Activated gamma-delta T cell treated with anti-CD3 and anti-CD28 coated beads, Interleukin-2, amount 50 U/mL, for 16 hours (primary cell): ENCODE results near the gene DLGAP1.
"Not testable (repeated sequence)": the region's sequence is repeated elsewhere in the genome, so short reads cannot be mapped to it uniquely, and the experiment has no call there.

Source experiments
- DNase-seq: peaks from one replicate; pipeline ENCODE4 v3.0.0-alpha.2; 2020; ENCODE audit warnings: low read depth

Gene DLGAP1

GRCh38 chr18:3624935-3625741 lies 830.0 kb downstream of the DLGAP1 start:
- peak; percentile 38 for DNase-seq

GRCh38 chr18:3624546-3624934 lies 830.6 kb downstream of the DLGAP1 start:
- no peak for DNase-seq

DNA sequence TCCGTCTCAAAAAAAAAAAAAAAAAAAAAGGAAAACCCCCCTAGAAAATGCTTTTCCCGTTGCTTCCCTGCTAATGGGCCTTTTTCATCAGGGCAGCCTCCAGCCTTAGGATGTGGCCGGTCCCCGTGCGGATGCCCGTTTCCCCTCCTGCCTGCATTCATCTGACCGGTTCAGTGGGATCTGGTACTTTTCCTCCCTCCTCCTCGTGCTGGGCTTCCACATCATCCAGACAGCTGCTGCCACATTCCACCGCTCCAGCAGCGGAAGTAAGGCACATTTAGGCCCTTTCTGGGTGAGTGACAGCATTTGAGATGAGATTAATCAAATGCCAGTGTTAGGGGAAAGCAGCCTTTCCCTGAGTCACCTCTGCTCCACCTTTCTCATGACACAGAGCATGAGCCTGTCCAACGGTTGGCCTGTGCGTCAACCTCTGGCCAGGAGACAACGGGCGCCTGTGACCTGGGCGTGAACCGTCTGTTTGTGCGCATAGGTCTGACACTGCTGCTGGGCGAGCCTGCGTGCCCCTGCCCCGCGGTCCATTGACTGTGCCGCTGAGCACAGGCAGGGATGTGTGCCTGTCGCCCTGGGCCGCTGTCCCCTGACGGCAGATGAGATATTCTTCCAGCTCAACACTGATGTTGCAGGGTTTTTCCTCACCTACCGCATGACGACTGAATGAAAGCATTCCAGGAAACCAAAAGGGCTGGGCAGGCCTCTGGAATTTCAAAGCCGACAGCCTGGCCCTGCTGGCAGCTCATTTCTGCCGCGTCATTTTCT lies 831.1 kb downstream of the DLGAP1 start:
- DNase-seq = no peak

GRCh38 chr18:3620146-3621119 lies 834.7 kb downstream of the DLGAP1 start:
- no peak for DNase-seq

GRCh38 chr18:3619746-3620145 lies 835.4 kb downstream of the DLGAP1 start:
- no peak for DNase-seq

GRCh38 chr18:3619222-3619621 lies 835.9 kb downstream of the DLGAP1 start:
- no peak for DNase-seq

- no peak for DNase-seq
Measured at GRCh38 chr18:3616744-3617143, 838.4 kb downstream of the DLGAP1 start.

- no peak for DNase-seq
Measured at GRCh38 chr18:3616142-3616541, 839.0 kb downstream of the DLGAP1 start.

- DNase-seq = no peak
Measured at GRCh38 chr18:3615374-3615985, 839.6 kb downstream of the DLGAP1 start.

- DNase-seq = no peak
Measured at GRCh38 chr18:3612315-3612714, 842.8 kb downstream of the DLGAP1 start.

GRCh38 chr18:3611313-3612090 lies 843.6 kb downstream of the DLGAP1 start:
- DNase-seq = no peak

- no peak for DNase-seq
Measured at GRCh38 chr18:3610813-3611212, 844.3 kb downstream of the DLGAP1 start.

- no peak for DNase-seq
Measured at GRCh38 chr18:3610188-3610708, 844.9 kb downstream of the DLGAP1 start.

- DNase-seq = no peak
Measured at GRCh38 chr18:3608488-3608887, 846.6 kb downstream of the DLGAP1 start.

GRCh38 chr18:3608099-3608453 lies 847.0 kb downstream of the DLGAP1 start:
- DNase-seq = not testable (repeated sequence)

DNA sequence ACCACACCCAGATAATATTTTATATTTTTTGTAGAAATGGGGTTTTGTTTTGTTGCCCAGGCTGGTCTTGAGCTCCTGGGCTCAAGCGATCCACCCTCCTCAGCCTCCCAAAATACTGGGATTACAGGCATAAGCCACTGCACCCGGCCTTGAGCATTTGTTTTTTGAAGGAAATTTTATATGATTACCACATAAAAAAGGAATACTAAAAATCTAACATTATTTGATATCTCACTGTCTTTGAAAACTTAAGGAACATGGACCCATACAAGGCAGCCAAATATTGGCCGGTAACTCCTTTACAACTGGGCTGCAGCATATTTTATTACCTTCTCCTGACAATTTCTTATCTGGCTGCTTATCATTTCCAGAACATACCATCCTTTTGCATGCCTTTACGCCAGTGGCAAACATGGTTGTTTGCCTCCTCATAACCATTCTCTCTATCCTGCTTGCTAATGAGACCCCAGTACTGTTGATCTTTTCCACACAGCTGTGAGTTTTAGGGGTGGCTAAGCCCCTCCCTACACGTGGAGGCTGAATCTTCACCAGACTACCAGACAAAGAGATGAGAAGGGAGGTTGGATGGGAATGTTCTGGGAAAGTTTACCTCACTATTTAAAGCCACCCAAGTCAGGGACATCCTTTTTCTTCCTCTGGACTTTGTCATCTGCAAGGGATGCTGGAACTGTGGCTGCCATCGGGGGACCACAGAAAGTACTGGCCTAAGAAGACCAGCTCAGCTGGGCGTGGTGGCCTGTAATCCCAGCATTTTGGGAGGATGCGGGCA lies 847.6 kb downstream of the DLGAP1 start:
- no peak for DNase-seq

- DNase-seq = not testable (repeated sequence)
Measured at GRCh38 chr18:3606863-3607262, 848.2 kb downstream of the DLGAP1 start.

- DNase-seq = no peak
Measured at GRCh38 chr18:3605954-3606443, 849.1 kb downstream of the DLGAP1 start.

DNA sequence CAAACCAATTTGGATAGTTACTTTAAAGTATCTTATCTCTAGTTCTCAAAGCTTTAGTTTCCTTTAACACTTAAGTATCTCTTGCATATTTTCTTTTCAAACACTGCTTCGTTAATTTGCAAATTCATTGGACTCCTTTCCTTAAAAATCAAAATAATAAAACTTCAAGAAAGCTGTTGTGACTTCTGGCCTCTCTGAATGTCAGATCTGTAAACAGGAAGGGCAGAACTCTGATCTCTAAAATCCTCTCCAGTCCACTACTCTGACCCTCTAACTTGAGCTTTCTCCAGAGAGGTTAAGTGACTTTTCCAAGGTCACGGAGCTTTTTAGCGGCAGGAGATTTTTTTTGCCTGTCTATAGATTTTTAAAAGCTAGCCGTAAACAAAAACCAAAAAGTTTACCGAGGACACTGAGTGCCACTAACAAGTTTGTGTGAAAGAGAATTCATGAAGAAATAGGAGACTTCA lies 849.6 kb downstream of the DLGAP1 start:
- no peak for DNase-seq
